Activated gamma-delta T cell treated with Interleukin-2 at 50 U/mL for 16 hours (primary cell): ENCODE results near the gene TBPL1.
A peak's percentile ranks its signal among the peaks of the same experiment; 100 is the strongest.
"Not testable (repeated sequence)": the region's sequence is repeated elsewhere in the genome, so short reads cannot be mapped to it uniquely, and the experiment has no call there.

Experiments
- DNase-seq: peaks from one replicate; pipeline ENCODE4 v3.0.0-alpha.2; 2020

Gene TBPL1

DNA sequence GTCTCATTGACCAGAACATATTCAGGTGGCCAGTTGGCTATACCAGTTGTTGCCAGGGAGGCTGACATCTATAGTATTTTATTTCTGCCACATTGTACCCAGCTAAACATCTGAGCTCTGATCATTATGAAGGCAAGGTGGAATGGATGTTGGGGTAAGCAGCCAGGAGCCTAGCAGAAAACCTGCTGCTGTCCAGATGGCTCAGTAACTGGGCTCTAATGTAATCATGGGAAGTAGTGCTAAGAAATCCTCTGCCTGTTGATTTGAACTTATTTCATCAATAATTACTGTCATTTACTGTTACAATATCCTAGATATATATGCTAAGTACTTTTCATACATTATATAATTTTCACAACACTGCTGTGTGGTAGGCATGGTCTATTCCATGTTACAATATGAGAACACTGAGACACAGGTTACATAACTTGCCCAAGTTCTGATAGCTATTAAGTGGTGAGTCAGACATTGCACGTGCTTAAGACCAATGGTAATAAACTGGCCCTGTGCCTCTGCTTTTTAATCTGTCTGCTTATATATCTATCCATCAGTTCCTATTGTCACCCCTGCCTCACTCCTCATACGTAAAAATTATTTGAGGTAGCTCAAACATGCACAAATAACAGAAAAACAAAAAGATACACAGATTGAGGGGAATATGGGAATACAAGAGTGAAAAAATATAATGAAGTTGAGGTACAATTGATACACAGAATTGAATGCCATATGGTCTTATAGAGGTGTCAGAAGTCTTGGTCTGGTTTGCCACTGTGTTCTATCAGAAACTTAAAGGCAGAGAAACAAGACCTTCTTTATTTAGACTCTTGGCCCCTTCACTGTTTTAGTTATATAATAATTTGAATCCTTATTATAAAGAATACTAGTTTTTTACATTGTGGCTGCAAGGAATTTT lies 25.2 kb downstream of the TBPL1 start:
- no peak for DNase-seq

- DNase-seq: no peak
Observed at GRCh38 chr6:133978896-133979240, 25.8 kb downstream of the TBPL1 start.

GRCh38 chr6:133979269-133979963 lies 26.4 kb downstream of the TBPL1 start:
- DNase-seq: not testable (repeated sequence)

- DNase-seq: no peak
Observed at GRCh38 chr6:133980168-133980567, 27.1 kb downstream of the TBPL1 start.

DNA sequence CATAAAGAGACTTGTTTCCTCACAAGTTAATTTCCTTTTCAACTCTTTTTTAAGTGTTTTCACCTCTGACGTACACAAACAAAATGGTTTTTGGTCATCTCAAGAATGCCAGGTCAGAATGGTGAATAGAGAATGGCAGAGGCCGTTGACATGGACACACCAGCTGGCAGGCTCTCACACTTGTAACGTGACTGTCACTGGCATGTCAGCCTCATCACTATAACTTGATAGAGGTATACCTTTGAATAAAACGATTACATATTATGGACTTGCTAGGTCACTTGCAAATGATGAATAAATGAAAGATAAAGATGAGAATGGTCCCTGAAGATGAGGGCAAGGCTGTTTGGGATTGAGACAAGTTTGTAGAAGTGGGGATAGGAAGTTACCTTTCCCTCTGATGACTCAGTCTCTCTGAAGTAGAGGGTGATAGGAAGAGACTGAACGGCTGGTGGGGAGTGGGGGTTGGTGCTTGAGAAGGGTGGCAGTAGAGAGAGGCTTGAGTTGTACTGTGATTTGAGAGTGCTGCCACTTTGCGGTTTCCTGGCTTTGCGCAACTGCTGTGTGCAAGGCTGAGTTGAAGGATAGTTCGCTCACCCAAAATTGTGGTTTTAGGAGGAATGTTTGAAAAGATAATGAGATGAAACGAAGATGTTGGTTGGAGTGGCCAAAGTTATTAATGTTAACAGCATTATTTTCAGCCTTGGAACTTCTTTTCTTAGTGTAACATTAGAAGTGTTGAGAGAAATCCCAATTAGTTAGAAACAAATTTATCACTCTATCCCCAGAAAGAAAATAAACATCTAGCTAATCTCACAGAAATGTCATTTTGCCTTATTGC lies 30.3 kb downstream of the TBPL1 start:
- peak; percentile 51 for DNase-seq

- no peak for DNase-seq
Observed at GRCh38 chr6:133985970-133986369, 32.9 kb downstream of the TBPL1 start.

DNA sequence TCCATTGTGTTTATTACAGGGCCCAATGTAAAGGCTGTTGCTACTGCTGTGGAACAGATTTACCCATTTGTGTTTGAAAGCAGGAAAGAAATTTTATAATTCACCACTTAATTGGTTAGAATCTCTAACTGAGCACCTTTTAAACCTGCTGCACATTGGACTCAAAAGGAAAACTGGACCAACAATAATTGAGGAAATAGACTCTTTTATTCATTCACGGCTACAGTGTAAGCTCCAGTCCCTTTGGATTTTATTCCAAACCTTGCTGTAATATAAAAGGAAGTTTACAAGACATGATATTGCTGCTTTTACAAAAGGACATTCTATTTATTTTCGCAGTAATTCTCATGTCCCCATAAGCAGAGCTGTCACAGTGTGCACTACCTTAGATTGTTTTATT lies 33.9 kb downstream of the TBPL1 start:
- DNase-seq: no peak

DNA sequence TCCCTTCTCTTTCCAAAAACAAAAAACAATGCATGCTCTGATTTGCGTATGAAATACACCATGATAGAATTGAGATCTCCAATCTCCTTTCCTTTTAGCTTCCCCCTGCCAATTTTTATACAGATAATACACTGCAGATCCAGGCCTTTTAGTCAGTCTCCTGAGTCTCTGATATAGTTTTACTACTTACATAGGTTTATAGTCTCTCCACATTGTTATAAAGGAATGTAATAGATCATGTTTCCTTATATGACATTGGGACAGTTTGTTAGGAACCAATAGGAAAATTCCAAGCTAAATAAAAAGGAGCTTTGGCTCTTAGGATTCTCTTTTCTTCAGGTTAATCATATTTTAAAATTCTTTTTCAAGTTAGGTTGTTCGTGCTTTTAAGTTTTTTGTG lies 36.5 kb downstream of the TBPL1 start:
- no peak for DNase-seq

DNA sequence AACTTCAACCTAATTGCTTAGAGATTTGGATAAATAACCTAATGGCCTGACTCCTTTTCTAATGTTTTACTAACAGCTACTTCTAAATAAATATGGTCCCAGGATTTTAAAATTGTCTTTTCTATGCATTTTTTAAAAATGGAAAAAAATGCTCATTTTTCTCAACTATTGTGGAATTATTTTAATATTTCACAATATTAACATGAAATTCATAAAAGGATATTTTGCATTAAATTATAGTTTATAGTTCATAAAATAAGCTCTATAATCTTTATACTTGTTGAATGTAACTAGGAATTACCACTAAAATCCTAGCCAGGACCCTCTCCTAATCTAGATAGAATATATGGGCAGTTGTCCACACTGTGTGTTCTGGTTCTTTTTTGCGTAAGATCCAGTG lies 37.3 kb downstream of the TBPL1 start:
- DNase-seq: no peak

- DNase-seq: no peak
Observed at GRCh38 chr6:133991096-133991593, 38.1 kb downstream of the TBPL1 start.

DNA sequence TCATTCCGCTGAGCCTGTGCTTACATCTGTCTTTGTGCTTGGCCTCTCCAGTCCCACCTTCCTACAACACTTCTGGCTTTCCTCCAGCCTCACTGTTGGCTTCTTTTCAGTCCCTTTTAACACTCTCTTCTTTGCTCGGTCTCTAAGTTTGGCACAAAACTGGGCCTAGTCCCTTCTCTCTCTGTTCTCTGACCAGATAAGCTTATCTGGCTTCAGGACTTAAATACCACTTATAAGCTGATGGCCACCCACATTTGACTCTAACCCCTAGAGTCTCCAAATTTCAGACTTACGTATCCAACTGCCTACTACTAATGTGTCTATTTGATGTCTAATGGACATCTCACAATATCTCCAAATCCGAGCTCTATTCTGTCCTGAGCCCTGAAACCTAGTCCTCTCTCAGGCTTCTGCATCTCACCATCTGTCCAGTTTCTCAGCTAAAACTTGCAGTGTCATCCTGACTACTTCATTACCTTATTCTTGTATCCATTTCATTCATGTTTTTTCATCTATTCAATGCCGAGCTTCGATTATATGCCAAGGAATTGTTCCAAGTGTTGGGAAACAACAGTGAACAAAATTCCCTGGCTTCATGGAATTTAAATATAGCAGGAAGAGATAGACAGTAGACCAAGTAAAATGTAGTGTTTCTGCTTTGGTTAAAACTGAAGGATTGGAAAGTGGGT lies 40.1 kb downstream of the TBPL1 start:
- no peak for DNase-seq

- DNase-seq: no peak
Observed at GRCh38 chr6:133995296-133995695, 42.3 kb downstream of the TBPL1 start.

- no peak for DNase-seq
Observed at GRCh38 chr6:133995758-133996157, 42.7 kb downstream of the TBPL1 start.

GRCh38 chr6:133997267-133997666 lies 44.2 kb downstream of the TBPL1 start:
- DNase-seq: no peak

DNA sequence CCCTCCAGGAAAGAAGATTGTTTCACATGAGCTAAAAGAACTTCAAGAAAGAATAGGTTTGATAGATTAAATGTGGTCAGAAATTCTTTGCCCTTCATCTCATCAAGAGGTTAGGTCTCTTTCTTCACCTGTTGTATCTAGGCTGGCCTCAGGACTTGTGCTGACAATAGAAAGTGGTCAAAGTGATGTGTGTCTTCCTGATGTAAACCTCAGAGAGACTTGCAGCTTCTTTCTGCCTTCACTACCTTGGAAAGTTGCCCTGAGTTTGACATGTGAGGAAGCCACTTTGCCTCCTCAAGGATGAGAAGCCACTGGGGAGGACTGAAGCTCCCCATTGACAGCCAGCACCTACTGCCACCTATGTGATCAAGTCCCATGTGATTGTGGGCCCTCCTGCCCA lies 46.3 kb downstream of the TBPL1 start:
- DNase-seq: no peak

DNA sequence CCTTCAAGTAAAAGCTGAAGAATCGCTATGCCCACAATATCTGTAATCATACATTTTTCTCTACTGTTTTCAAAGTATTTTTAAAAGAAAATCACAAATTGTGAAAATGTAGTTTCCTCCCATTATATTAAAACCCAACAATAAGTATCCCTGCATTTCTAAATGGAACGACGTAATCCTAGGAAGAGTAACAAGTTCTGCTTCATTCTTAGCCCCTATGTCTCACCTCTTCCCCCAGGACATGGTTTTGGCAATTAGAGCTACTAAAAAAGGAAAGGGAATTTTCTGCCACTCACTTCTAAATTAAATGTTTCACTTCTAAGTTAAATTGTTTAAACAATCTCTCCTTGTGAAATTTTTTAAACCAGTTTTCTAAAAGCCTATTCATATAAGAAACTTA lies 47.4 kb downstream of the TBPL1 start:
- DNase-seq: no peak

DNA sequence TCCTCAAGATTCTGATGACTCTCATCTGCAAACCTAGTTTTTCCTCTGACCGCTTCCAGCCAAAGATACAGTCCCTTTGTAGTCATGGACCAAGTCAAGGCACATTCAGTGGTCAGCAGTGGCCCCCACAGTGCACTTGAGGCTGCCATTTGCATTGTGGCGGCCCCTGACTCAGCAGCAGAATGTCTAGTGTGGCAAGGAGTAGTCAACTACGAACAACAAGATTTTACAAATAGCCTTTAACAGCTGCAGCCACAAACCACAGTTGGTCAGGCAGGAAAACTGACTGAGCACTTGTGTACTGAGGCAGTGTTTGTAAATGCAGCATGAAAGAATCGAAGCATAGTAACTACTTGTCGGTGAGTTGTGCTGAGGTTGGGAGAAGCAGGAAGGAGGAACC lies 49.8 kb downstream of the TBPL1 start:
- no peak for DNase-seq

DNA sequence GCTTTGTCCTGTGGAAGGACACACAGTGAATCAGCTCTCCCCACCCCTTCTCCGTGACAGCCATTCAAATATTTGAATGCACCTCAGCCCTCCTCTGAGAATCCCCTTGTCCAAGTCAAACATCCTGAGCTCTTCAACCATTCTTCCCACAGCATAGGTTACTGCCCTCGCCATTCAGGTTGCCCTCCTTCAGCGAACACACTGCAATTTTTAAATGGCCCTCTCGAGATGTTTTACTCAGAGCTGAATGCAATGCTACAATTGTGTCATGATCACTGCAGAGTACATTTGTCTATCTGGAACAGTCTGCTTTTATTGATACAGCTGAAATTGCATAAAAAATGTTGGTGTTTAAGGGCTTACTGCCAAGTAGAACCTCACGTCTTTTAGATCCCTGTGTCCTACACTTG lies 50.5 kb downstream of the TBPL1 start:
- DNase-seq: no peak

DNA sequence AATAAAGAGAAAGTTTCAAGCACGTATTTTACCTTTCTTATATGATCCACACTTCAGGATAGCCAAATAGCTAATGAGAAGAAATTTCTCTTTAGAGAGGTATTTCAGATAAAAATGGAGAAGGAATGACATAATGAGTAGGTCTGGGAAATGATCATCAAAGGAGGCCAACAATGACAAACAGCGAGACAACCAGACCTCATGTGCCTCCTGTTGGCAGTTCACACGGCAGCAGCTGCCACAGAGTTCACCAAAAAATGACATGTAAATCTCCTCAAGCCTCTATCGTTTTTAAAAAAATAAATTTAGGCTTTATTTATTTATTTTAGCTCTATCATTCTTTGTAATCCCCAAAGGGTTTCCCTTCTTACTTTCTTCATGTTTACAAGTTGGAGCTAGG lies 51.7 kb downstream of the TBPL1 start:
- no peak for DNase-seq

DNA sequence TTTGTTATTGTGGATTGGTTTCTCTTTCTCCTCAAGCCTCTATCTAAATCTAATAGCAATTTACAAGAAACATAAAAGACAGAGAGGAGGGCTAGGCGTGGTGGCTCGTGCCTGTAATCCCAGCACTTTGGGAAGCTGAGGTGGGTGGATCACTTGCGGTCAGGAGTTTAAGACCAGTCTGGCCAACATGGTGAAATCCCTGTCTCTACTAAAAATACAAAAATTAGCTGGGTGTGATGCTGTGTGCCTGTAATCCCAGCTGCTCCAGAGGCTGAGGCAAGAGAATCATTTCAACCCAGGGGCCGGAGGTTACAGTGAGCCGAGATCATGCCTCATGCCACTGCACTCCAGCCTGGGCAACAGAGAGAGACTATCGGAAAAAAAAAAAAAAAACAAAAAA lies 52.8 kb downstream of the TBPL1 start:
- DNase-seq: no peak

GRCh38 chr6:134007077-134007476 lies 54.1 kb downstream of the TBPL1 start:
- no peak for DNase-seq

- DNase-seq: no peak
Observed at GRCh38 chr6:134009876-134010275, 56.9 kb downstream of the TBPL1 start.

DNA sequence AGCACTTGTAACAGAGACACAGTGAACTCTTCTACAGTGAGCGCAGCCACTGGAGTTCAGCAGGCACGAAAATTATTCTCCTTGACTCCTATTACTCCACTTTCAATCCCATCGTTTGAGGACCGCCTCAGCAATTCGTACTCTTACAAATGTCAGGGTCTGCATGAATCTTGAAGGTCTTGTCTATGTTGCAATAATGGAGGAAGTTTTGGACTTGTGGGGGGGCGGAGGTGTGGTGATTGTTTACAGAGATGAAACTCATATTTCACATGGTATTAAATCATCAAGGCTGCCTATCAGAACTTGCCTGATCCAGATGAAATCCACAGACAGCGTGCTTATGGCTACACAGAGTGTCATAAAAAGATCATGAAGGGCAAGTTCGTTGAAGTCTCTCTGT lies 57.4 kb downstream of the TBPL1 start:
- no peak for DNase-seq
